Skeletal muscle tissue (tissue), 4 donors: ENCODE results near the gene PIP5KL1. TPM values are rescaled to one million over a fixed set of nuclear protein-coding genes. Genes with fewer than 3 reads are reported as not detected.

Source experiments
- H3K27ac ChIP-seq: one replicate; pipeline ENCODE4 v1.7.0; 2013; ENCODE audit warnings: mild to moderate bottlenecking, low read depth, low read length, inconsistent platforms
- H3K27me3 ChIP-seq, 3 donors: one replicate each; pipeline ENCODE4 v1.7.0; 2013; ENCODE audit warnings: low read length in 3 of 3; ENCODE audit not compliant: control insufficient read depth in 3 of 3, insufficient read depth in 3 of 3
- H3K36me3 ChIP-seq, 3 donors: one replicate each; pipeline ENCODE4 v1.7.0; 2013; ENCODE audit warnings: low read length in 3 of 3; ENCODE audit not compliant: control insufficient read depth in 3 of 3, insufficient read depth in 3 of 3
- H3K4me1 ChIP-seq, 3 donors: one replicate each; pipeline ENCODE4 v1.7.0; 2013; ENCODE audit warnings: low read length in 3 of 3, mild to moderate bottlenecking in 3 of 3; ENCODE audit not compliant: control insufficient read depth in 3 of 3, insufficient read depth in 3 of 3
- H3K4me3 ChIP-seq, 3 donors: one replicate each; pipeline ENCODE4 v1.7.0; 2013; ENCODE audit warnings: low read length in 3 of 3
- H3K9ac ChIP-seq, 3 donors: one replicate each; pipeline ENCODE4 v1.7.0; 2013; ENCODE audit warnings: low read length in 3 of 3, mild to moderate bottlenecking in 3 of 3, moderate library complexity in 2 of 3, low read depth in 1 of 3
- H3K9me3 ChIP-seq, 3 donors: one replicate each; pipeline ENCODE4 v1.7.0; 2013; ENCODE audit warnings: low read length in 3 of 3; ENCODE audit not compliant: control insufficient read depth in 3 of 3
- total RNA-seq: library from RNA; depleted of rRNA; stranded (reverse); fragments of >200 nt; gene quantifications from one replicate; pipeline ENCODE4 v1.2.3, GENCODE V29; 2014
- donor health status: Osteomylitis.

The PIP5KL1 gene
- total RNA-seq, 1 donor from 2014 or later = not detected

DNA sequence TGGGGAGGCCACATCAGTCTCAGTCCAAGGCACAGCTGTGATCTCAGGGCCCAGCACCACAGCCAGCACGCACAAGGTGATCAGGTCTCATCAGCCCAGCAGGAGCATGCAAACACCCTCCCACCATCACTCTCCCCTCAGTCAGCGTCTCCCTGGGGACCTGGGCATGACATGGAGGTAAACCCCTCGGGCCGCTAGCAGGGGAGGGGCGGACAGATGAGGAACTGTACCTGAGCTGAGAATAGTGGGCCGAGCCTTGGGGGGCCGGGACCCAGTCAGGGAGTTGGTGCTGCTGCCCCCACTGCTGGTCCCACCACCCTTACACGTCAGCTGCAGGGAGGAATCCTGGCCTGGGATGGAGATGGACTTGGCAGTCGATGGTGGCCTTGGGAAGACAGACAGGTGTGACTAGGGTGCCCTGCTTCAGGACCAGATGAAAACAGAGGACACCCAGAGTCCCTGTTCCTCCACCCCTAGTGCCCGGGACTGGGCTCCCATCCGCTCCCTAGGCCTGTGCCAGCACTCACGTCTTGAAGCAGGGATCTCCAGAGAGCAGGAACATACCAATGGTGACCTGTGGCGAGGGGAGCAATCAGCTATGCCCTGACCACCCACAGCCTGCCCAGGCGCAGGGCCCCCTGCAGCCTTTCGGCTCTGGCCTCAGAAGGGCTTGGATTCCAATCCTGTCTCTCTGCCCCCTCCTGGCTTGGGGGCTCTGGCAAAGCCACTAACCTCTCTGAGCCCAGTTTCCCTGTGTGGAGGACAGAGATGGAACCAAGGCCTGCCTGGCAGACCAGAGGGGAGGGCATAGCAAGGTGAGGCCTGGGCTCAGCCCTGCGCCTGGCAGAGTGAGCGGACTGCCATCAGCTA, 17.5 kb upstream of the PIP5KL1 start:
- H3K9me3 ChIP-seq = no peaks in the 10 kb centered on the region
- H3K36me3 ChIP-seq = peaks cover 12 to 15% (median 13%) of the 10 kb centered on the region in 3 donors
- H3K4me3 ChIP-seq = no peak overlapping the region
- no peaks in the 10 kb centered on the region for H3K27me3 ChIP-seq
- no peak overlapping the region for H3K27ac ChIP-seq
- peak overlapping the region in 1 of 3 donors; percentile 45 for H3K9ac ChIP-seq
- peaks cover 12 to 37% (median 25%) of the 10 kb centered on the region in 3 donors for H3K4me1 ChIP-seq

DNA sequence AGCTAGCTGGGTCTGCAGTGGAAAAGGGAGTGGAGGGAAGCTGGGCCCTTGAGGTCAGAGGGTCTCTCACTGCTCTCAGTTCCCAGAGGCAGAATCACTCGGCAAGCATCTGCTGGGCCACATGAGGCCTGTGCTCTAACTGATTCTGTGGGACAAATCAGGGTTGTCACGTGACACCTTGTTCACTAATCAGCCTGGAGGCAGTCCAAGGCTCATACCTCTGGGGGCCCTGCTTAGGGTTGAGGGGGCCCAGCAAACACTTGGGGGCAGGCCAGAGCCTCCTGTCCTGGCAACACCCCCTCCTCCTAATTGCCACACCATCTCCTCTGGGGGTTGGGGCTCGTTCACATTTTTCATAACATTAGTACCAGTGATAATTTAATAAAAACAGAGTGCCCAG, 16.2 kb upstream of the PIP5KL1 start:
- Histone ChIP-seq H3K27ac (no peak overlapping the region), H3K9ac (peak overlapping the region in 1 of 3 donors; percentile 16), H3K4me1 (peaks cover 22 to 45% (median 29%) of the 10 kb centered on the region in 3 donors)

DNA sequence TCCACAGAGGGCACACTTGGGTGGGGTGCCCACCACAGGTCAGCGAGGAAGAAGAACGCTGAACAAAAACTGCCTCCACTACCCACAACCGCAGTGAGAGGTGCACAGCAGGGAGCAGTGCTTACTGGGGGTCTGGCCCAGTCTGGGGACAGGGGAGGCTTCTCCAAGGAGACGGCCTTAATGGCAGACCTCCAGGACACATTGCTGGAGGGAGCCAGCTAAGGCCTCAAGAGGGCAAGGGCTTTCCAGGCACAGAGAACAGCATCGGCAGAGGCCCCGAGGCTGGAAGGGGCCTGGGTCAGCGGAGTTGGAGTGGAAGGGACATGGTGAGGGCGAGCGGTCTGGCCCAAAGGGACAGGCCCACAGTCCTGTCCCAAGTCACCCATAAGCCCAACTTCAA, 15.4 kb upstream of the PIP5KL1 start:
- H3K27me3 ChIP-seq = no peaks in the 10 kb centered on the region
- no peaks in the 10 kb centered on the region for H3K9me3 ChIP-seq
- H3K4me3 ChIP-seq = no peak overlapping the region
- no peak overlapping the region for H3K27ac ChIP-seq
- H3K4me1 ChIP-seq = peaks cover 20 to 43% (median 26%) of the 10 kb centered on the region in 3 donors
- peak overlapping the region in 1 of 3 donors; percentile 16 for H3K9ac ChIP-seq
- peaks cover 12 to 15% (median 13%) of the 10 kb centered on the region in 3 donors for H3K36me3 ChIP-seq

More for the DNA sequence above, 16.2 kb upstream of the PIP5KL1 start:
- peaks cover 12 to 15% (median 13%) of the 10 kb centered on the region in 3 donors for H3K36me3 ChIP-seq
- H3K4me3 ChIP-seq = no peak overlapping the region
- H3K9me3 ChIP-seq = no peaks in the 10 kb centered on the region
- no peaks in the 10 kb centered on the region for H3K27me3 ChIP-seq

DNA sequence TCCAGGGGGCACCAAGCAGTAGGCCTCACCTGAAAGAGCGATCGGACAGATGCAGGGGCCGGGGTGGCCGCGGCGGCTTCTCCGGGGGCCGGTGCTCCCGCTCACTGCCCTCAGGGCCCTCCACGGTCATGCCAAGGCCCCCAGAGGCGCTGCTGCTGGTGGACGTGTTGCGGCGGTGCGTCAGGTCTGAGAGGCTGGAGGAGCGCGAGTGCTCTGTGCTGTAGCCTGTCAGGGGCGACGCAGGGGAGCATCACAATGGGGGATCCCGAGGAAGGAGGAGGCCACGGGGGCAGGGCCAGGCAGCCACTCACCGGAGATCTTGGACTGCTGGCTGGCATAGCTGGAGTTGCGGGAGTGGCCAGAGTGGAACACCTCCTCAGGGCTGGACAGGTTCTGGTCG, 14.8 kb upstream of the PIP5KL1 start:
- Histone ChIP-seq H3K4me3 (no peak overlapping the region), H3K27me3 (no peaks in the 10 kb centered on the region), H3K9ac (no peak overlapping the region), H3K4me1 (peaks cover 19 to 37% (median 20%) of the 10 kb centered on the region in 3 donors), H3K9me3 (no peaks in the 10 kb centered on the region), H3K27ac (no peak overlapping the region), H3K36me3 (peaks cover 12 to 15% (median 13%) of the 10 kb centered on the region in 3 donors)

DNA sequence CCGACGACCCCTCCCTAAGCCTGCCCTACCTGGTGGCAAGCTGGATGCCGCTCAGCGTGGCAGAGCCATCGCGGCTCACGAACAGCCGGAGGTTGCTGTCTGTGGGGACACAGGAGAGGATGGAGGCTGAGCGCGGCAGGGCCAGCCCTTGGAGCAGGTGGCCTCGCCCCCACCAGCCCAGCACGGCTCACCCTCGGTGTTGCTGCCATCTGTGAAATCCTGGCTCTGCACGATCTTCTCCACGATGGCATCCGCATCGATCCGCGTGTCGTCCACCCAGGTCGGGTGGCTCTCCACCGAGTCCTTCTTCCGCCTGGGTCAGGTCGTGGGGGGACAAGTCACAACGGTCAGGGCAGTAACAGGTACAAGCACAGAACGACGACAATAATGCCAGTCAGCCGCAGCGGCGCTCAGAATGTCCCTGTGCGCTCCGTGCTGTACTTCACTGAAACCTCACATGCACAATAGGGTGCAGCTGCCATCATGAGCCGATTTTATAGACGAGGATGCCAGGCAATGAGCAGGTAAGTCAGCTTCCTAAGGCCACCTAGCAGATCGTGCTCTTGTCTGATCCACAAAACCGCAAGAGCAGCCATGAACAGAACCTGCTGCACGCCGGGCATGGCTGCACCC, 14.1 kb upstream of the PIP5KL1 start:
- no peaks in the 10 kb centered on the region for H3K9me3 ChIP-seq
- peaks cover 14 to 31% (median 16%) of the 10 kb centered on the region in 3 donors for H3K4me1 ChIP-seq
- H3K36me3 ChIP-seq = peaks cover 12 to 15% (median 13%) of the 10 kb centered on the region in 3 donors
- H3K4me3 ChIP-seq = no peak overlapping the region
- H3K27ac ChIP-seq = no peak overlapping the region
- no peak overlapping the region for H3K9ac ChIP-seq
- H3K27me3 ChIP-seq = no peaks in the 10 kb centered on the region

DNA sequence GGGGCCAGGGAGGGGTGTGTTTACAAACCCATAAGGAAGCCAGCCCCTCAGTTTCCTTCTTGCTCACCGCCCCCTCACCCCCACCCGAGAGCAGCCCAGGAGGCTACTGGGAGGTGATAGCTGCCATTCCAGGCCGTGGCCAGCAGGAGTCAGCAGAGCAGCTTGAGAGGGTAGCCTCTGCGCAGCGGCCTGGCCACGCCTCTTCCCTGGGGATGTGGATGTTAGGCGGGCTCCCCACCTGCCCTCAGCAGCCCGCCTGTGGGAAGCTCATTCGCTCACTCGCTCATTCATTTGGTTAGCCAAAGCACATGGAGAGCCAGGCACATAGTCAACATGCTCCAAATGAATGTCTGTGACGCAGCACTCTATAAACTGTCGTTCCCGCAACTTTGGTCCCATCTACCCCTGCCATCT, 13.2 kb upstream of the PIP5KL1 start:
- H3K27me3 ChIP-seq = no peaks in the 10 kb centered on the region
- H3K4me3 ChIP-seq = no peak overlapping the region
- H3K4me1 ChIP-seq = peaks cover 10 to 26% (median 16%) of the 10 kb centered on the region in 3 donors
- H3K9ac ChIP-seq = peak overlapping the region in 1 of 3 donors; percentile 16
- no peak overlapping the region for H3K27ac ChIP-seq
- no peaks in the 10 kb centered on the region for H3K9me3 ChIP-seq
- peaks cover 12 to 15% (median 13%) of the 10 kb centered on the region in 3 donors for H3K36me3 ChIP-seq

DNA sequence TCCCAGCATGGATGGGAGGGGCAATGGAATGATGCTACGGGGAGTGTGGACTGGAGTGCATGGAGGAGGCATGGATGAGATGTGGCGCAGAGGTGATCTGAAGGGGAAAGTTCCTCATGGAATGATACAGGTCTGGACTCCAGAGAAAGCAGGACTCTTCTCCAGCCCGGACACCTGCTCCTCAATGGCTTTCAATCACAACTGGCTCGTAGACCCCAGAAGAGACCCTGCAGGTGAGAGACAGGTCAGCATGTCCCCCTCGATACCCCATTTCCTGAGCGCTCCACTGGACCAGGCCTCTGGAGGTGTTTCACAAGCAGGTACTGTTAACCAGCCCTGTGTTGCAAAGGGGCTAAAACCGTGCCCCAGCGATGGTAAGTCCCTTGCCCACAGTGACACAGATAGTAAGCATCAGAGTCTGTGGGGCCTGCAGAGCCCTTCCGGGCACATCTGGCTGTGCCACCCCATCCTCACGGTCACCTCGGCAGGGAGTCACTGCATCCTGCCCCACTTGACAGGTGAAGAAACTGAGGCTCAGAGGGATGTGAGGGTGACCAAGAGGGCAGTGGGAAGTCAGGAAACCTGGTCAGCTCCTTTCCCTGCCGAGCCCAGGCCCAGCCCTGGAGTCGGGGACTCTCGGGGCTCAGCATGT, 12.6 kb upstream of the PIP5KL1 start:
- no peaks in the 10 kb centered on the region for H3K9me3 ChIP-seq
- H3K9ac ChIP-seq = peak overlapping the region in 1 of 3 donors; percentile 6
- H3K27ac ChIP-seq = no peak overlapping the region
- peaks cover 11 to 31% (median 19%) of the 10 kb centered on the region in 3 donors for H3K4me1 ChIP-seq
- H3K4me3 ChIP-seq = no peak overlapping the region
- H3K36me3 ChIP-seq = peaks cover 10 to 15% (median 13%) of the 10 kb centered on the region in 3 donors
- no peaks in the 10 kb centered on the region for H3K27me3 ChIP-seq

DNA sequence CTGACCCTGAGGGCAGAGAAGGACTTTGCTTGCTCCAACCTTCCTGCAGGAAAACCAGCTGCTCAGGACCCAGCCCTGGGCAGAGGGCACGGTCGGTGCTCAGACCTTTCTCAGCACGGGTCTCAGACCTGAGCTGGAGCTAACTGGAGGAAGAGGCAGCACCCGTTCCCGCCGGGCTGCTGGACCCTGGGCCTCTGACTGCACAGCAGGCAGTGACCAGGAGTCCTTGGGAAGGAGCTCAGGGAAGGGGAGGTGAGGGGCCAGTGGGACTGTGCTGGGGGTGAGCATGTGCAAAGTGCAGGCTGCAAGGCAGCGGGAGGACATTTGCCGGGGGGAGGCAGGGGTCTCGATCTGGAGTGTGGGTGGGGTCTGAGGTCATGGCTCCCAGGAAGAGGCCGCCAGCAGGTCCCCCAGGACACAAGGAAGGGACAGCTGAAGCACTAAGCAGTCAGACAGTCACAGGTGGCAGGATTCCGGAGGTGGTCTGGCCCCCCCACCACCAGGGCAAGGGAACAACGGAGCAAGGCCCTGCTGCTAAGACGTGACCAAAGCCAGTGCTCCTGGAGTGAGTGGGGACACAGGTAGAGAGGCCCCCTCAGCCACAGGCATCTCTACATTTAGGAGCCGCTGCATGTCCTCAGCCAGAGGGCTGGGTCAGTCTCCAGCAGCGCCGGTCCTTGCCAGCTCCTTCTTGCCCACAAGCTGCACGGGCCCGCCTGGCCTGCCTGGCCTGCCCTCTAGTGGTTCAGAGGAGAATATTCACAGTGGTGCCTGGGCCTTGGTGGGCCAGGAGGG, 11.8 kb upstream of the PIP5KL1 start:
- Histone ChIP-seq H3K4me1 (peaks cover 16 to 38% (median 24%) of the 10 kb centered on the region in 3 donors), H3K27ac (no peak overlapping the region), H3K4me3 (no peak overlapping the region), H3K9me3 (no peaks in the 10 kb centered on the region), H3K27me3 (no peaks in the 10 kb centered on the region), H3K36me3 (peaks cover 7 to 15% (median 13%) of the 10 kb centered on the region in 3 donors), H3K9ac (peak overlapping the region in 1 of 3 donors; percentile 50)

DNA sequence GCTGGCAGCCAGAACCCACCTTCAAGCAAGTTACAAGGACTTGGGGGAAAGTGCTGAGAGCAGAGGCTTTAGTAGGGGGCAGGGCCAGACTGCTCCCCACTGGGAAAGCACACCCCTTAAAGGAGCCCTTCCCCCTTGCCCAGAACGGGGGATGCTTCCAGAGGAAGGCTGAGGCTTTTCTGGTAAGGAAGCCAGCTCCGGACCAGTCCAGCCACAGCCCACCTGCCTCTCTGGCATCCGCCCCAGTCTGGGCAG, 11.3 kb upstream of the PIP5KL1 start:
- H3K36me3 ChIP-seq = peaks cover 7 to 15% (median 13%) of the 10 kb centered on the region in 3 donors

More for the DNA sequence above, 11.3 kb upstream of the PIP5KL1 start:
- no peaks in the 10 kb centered on the region for H3K27me3 ChIP-seq
- peaks cover 21 to 43% (median 28%) of the 10 kb centered on the region in 3 donors for H3K4me1 ChIP-seq
- no peaks in the 10 kb centered on the region for H3K9me3 ChIP-seq
- H3K9ac ChIP-seq = peak overlapping the region in 2 of 3 donors; percentile 20 to 50
- no peak overlapping the region for H3K4me3 ChIP-seq
- no peak overlapping the region for H3K27ac ChIP-seq
